Mesendoderm (in vitro differentiated cells): ENCODE data around the gene WSB2.

ENCODE experiments used
- DNase-seq: peaks from one replicate; pipeline ENCODE4 v3.0.0; 2013
- H2AK5ac ChIP-seq: 2 replicates; pipeline ENCODE4 v1.6.1; 2013; ENCODE audit warnings: low read length, inconsistent platforms
- H2BK120ac ChIP-seq: 2 replicates; pipeline ENCODE4 v1.6.1; 2013; ENCODE audit warnings: low read depth, mild to moderate bottlenecking, low read length, moderate library complexity, mixed read lengths
- H2BK15ac ChIP-seq: replicated peaks from 2 replicates; pipeline ENCODE4 v1.6.1; 2013; ENCODE audit warnings: low read depth, mild to moderate bottlenecking, moderate library complexity
- H2BK5ac ChIP-seq: 2 replicates; pipeline ENCODE4 v1.6.1; 2013; ENCODE audit warnings: low read length, inconsistent platforms
- H3K18ac ChIP-seq: 2 replicates; pipeline ENCODE4 v1.6.1; 2013; ENCODE audit warnings: mild to moderate bottlenecking, low read length, mixed read lengths
- H3K23ac ChIP-seq: one replicate; pipeline ENCODE4 v1.6.1; 2013; ENCODE audit warnings: low read length
- H3K27ac ChIP-seq: 2 replicates; pipeline ENCODE4 v1.5.1; 2013; ENCODE audit warnings: low read depth, mild to moderate bottlenecking, inconsistent platforms, low read length, moderate library complexity
- H3K27me3 ChIP-seq: 2 replicates; pipeline ENCODE4 v1.6.1; 2013; ENCODE audit warnings: low read length, control low read depth, mild to moderate bottlenecking, inconsistent platforms; ENCODE audit not compliant: insufficient read depth, poor library complexity
- H3K36me3 ChIP-seq: 2 replicates; pipeline ENCODE4 v1.6.1; 2013; ENCODE audit warnings: low read length, inconsistent platforms; ENCODE audit not compliant: control insufficient read depth, insufficient read depth
- H3K4ac ChIP-seq: one replicate; pipeline ENCODE4 v1.6.1; 2013; ENCODE audit warnings: low read depth, mild to moderate bottlenecking, low read length, moderate library complexity
- H3K4me1 ChIP-seq: 2 replicates; pipeline ENCODE4 v1.6.1; 2013; ENCODE audit warnings: low read depth, low read length, inconsistent platforms; ENCODE audit not compliant: control insufficient read depth
- H3K4me2 ChIP-seq: 2 replicates; pipeline ENCODE4 v1.6.1; 2013; ENCODE audit warnings: low read length
- H3K4me3 ChIP-seq: 2 replicates; pipeline ENCODE4 v1.5.1; 2013; ENCODE audit warnings: mild to moderate bottlenecking, low read length
- H3K56ac ChIP-seq: one replicate; pipeline ENCODE4 v1.6.1; 2013; ENCODE audit warnings: low read length
- H3K79me1 ChIP-seq: 2 replicates; pipeline ENCODE4 v1.6.1; 2013; ENCODE audit warnings: low read length, inconsistent platforms
- H3K79me2 ChIP-seq: 2 replicates; pipeline ENCODE4 v1.6.1; 2013; ENCODE audit warnings: mild to moderate bottlenecking, low read length; ENCODE audit not compliant: control insufficient read depth, insufficient read depth
- H3K9ac ChIP-seq: 2 replicates; pipeline ENCODE4 v1.6.1; 2013; ENCODE audit warnings: low read length, inconsistent platforms
- H4K5ac ChIP-seq: one replicate; pipeline ENCODE4 v1.6.1; 2013; ENCODE audit warnings: low read length
- H4K8ac ChIP-seq: one replicate; pipeline ENCODE4 v1.6.1; 2013; ENCODE audit warnings: low read depth, mild to moderate bottlenecking, control low read depth, low read length, moderate library complexity
- WGBS: extraction: QIAGEN DNeasy Blood & Tissue Kit; methylation state at CpG from one replicate; pipeline ENCODE4 v1.1.7; 2013; ENCODE audit warnings: low lambda C conversion rate, missing lambda C conversion rate; ENCODE audit not compliant: insufficient coverage; ENCODE audit errors: extremely low coverage; 5-methylcytosine and 5-hydroxymethylcytosine counted together

WSB2 gene

GRCh38 chr12:118035190-118036041, 25.6 kb downstream of the WSB2 start:
- H3K27ac ChIP-seq, result peak overlapping the region; percentile 7
- no peak overlapping the region for H2AK5ac ChIP-seq
- no peaks in the 10 kb centered on the region for H3K27me3 ChIP-seq
- H3K36me3 ChIP-seq, result peaks cover 27% of the 10 kb centered on the region
- H3K4me1 ChIP-seq, result no peaks in the 10 kb centered on the region
- H3K23ac ChIP-seq, result no peak overlapping the region
- H3K56ac ChIP-seq, result no peak overlapping the region
- no peaks in the 10 kb centered on the region for H3K79me1 ChIP-seq
- no peak overlapping the region for H4K8ac ChIP-seq
- H4K5ac ChIP-seq, result no peak overlapping the region
- H3K4ac ChIP-seq, result no peak overlapping the region
- no peak overlapping the region for H3K18ac ChIP-seq
- no peak overlapping the region for H3K9ac ChIP-seq
- no peak overlapping the region for H2BK120ac ChIP-seq
- H3K4me2 ChIP-seq, result no peak overlapping the region
- peak; percentile 48 for DNase-seq
- WGBS, result no CpG with 5 or more reads among the region's 9 CpGs
- no peak overlapping the region for H2BK5ac ChIP-seq
- H2BK15ac ChIP-seq, result no peak overlapping the region
- H3K79me2 ChIP-seq, result no peaks in the 10 kb centered on the region
- no peak overlapping the region for H3K4me3 ChIP-seq

- Histone ChIP-seq H3K36me3 (peaks cover 28% of the 10 kb centered on the region), H3K79me2 (no peaks in the 10 kb centered on the region)
- peak; percentile 70 for DNase-seq
Observed at GRCh38 chr12:118034429-118035189, 26.4 kb downstream of the WSB2 start.

GRCh38 chr12:118033902-118034301, 27.1 kb downstream of the WSB2 start:
- no peaks in the 10 kb centered on the region for H3K79me1 ChIP-seq
- no peak overlapping the region for H3K9ac ChIP-seq
- no peaks in the 10 kb centered on the region for H3K79me2 ChIP-seq
- peaks cover 27% of the 10 kb centered on the region for H3K36me3 ChIP-seq
- no peak for DNase-seq
- WGBS, result no CpG with 5 or more reads among the region's 5 CpGs
- no peak overlapping the region for H3K4ac ChIP-seq
- H3K27ac ChIP-seq, result no peak overlapping the region
- no peak overlapping the region for H2BK120ac ChIP-seq
- no peak overlapping the region for H3K56ac ChIP-seq
- H2AK5ac ChIP-seq, result no peak overlapping the region
- H4K5ac ChIP-seq, result no peak overlapping the region
- no peaks in the 10 kb centered on the region for H3K27me3 ChIP-seq
- no peak overlapping the region for H2BK15ac ChIP-seq
- H2BK5ac ChIP-seq, result no peak overlapping the region
- no peak overlapping the region for H3K23ac ChIP-seq
- no peak overlapping the region for H3K4me3 ChIP-seq
- no peak overlapping the region for H4K8ac ChIP-seq
- no peak overlapping the region for H3K18ac ChIP-seq
- no peak overlapping the region for H3K4me2 ChIP-seq
- no peaks in the 10 kb centered on the region for H3K4me1 ChIP-seq

More at GRCh38 chr12:118034429-118035189, 26.4 kb downstream of the WSB2 start:
- Histone ChIP-seq H3K4me1 (no peaks in the 10 kb centered on the region), H4K5ac (no peak overlapping the region), H2AK5ac (no peak overlapping the region), H2BK5ac (no peak overlapping the region), H3K27ac (peak overlapping the region; percentile 7), H3K56ac (no peak overlapping the region), H3K18ac (no peak overlapping the region), H3K4me3 (no peak overlapping the region), H3K23ac (no peak overlapping the region), H3K4ac (no peak overlapping the region), H3K9ac (no peak overlapping the region), H3K4me2 (no peak overlapping the region), H2BK120ac (no peak overlapping the region), H4K8ac (no peak overlapping the region), H3K79me1 (no peaks in the 10 kb centered on the region), H2BK15ac (no peak overlapping the region), H3K27me3 (no peaks in the 10 kb centered on the region)
- no CpG with 5 or more reads among the region's 5 CpGs for WGBS

- no peak overlapping the region for H3K4me3 ChIP-seq
- H3K27ac ChIP-seq, result no peak overlapping the region
- no peak overlapping the region for H3K4ac ChIP-seq
- DNase-seq, result no peak
- H4K5ac ChIP-seq, result no peak overlapping the region
- H4K8ac ChIP-seq, result no peak overlapping the region
- H3K79me1 ChIP-seq, result no peaks in the 10 kb centered on the region
- no peak overlapping the region for H2BK15ac ChIP-seq
- H3K36me3 ChIP-seq, result peaks cover 28% of the 10 kb centered on the region
- H3K27me3 ChIP-seq, result no peaks in the 10 kb centered on the region
- no peak overlapping the region for H3K23ac ChIP-seq
- H3K4me2 ChIP-seq, result no peak overlapping the region
- H3K9ac ChIP-seq, result no peak overlapping the region
- no peaks in the 10 kb centered on the region for H3K79me2 ChIP-seq
- no peak overlapping the region for H3K18ac ChIP-seq
- no peak overlapping the region for H3K56ac ChIP-seq
- no peak overlapping the region for H2BK120ac ChIP-seq
- H3K4me1 ChIP-seq, result no peaks in the 10 kb centered on the region
- WGBS, result no CpG with 5 or more reads among the region's 5 CpGs
- no peak overlapping the region for H2BK5ac ChIP-seq
- no peak overlapping the region for H2AK5ac ChIP-seq
Observed at GRCh38 chr12:118033323-118033722, 27.7 kb downstream of the WSB2 start.

GRCh38 chr12:118032188-118032587, 28.8 kb downstream of the WSB2 start:
- Histone ChIP-seq H3K36me3 (peaks cover 26% of the 10 kb centered on the region), H3K23ac (no peak overlapping the region), H3K79me2 (no peaks in the 10 kb centered on the region), H3K4ac (no peak overlapping the region), H2AK5ac (no peak overlapping the region), H3K9ac (no peak overlapping the region), H3K4me1 (no peaks in the 10 kb centered on the region), H2BK120ac (no peak overlapping the region), H3K18ac (no peak overlapping the region), H3K27me3 (no peaks in the 10 kb centered on the region), H3K4me2 (no peak overlapping the region), H3K56ac (no peak overlapping the region), H3K4me3 (no peak overlapping the region), H3K27ac (no peak overlapping the region), H2BK5ac (no peak overlapping the region), H4K5ac (no peak overlapping the region), H4K8ac (no peak overlapping the region), H2BK15ac (no peak overlapping the region), H3K79me1 (no peaks in the 10 kb centered on the region)
- DNase-seq, result no peak
- WGBS, result no CpG with 5 or more reads among the region's 7 CpGs
